SH-SY5Y (cell line): ENCODE measurements around the gene PPP1CA.

ENCODE experiments used
- GATA2 ChIP-seq: IDR thresholded peaks from 2 replicates; pipeline ENCODE4 v1.6.1; 2011; ENCODE audit warnings: mild to moderate bottlenecking, low read depth, low read length
- GATA3 ChIP-seq: IDR thresholded peaks from 2 replicates; pipeline ENCODE4 v1.6.1; 2011; ENCODE audit warnings: low read depth, mild to moderate bottlenecking, low read length, moderate library complexity

GRCh38 chr11:67449116-67449844 is 47.6 kb upstream of the PPP1CA start:
- TF ChIP-seq GATA2 = no peak
- no peak for TF ChIP-seq GATA3
